IMR-90 (cell line): Measurements from ENCODE around the gene USP16.

Experiments used
- CHD1 ChIP-seq: IDR thresholded peaks from 2 replicates; pipeline ENCODE4 v1.6.1; 2012; ENCODE audit warnings: low read depth, low read length, improper control_type of control experiment
- MAFK ChIP-seq: IDR thresholded peaks from 2 replicates; pipeline ENCODE4 v1.6.1; 2012; ENCODE audit warnings: low read depth, low read length, improper control_type of control experiment
- MAZ ChIP-seq: IDR thresholded peaks from 2 replicates; pipeline ENCODE4 v1.6.1; 2012; ENCODE audit warnings: low read depth, mild to moderate bottlenecking, low read length, improper control_type of control experiment, moderate library complexity, borderline replicate concordance
- NFE2L2 ChIP-seq: fragments of 150-350 bp; IDR thresholded peaks from 2 replicates; pipeline ENCODE4 v1.6.1; 2016; ENCODE audit warnings: low read depth, mild to moderate bottlenecking, low read length
- POLR2A ChIP-seq: IDR thresholded peaks from 2 replicates; pipeline ENCODE4 v1.6.1; 2012; ENCODE audit warnings: mild to moderate bottlenecking, low read depth, low read length
- RAD21 ChIP-seq: IDR thresholded peaks from 2 replicates; pipeline ENCODE4 v1.6.1; 2012; ENCODE audit warnings: low read length, improper control_type of control experiment
- RCOR1 ChIP-seq: IDR thresholded peaks from 2 replicates; pipeline ENCODE4 v1.6.1; 2012; ENCODE audit warnings: mild to moderate bottlenecking, low read length, improper control_type of control experiment; ENCODE audit not compliant: insufficient replicate concordance
- SMC3 ChIP-seq: fragments of 150-350 bp; IDR thresholded peaks from 2 replicates; pipeline ENCODE4 v1.6.1; 2016; ENCODE audit warnings: low read depth, mild to moderate bottlenecking, antibody characterized with exemption, low read length, moderate library complexity
- TF ChIP-seq, protein P1 (sequence below): conservative IDR thresholded peaks from 2 replicates; pipeline ENCODE4 v1.5.1; 2012; ENCODE audit warnings: mild to moderate bottlenecking, low read depth, low read length, improper control_type of control experiment

DNA sequence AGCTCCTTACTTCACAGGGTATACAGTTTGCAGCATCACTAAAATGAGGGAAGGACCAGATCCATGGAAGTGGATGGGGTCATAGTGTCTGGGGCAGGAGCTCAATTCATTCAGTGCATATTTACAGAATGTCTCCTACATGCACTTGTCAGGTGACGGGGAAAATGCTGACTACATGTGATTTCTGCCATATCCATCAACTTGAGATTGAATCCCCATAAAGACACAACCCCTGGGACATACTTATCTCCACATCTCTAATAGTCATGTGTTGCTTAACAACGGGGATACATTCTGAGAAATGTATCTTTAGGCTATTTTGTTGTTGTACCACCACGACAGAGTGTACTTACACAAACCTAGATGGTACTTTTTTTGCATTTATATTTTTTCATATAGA, 17.3 kb upstream of the USP16 start:
- no peak for TF ChIP-seq POLR2A
- TF ChIP-seq, protein P1, sequence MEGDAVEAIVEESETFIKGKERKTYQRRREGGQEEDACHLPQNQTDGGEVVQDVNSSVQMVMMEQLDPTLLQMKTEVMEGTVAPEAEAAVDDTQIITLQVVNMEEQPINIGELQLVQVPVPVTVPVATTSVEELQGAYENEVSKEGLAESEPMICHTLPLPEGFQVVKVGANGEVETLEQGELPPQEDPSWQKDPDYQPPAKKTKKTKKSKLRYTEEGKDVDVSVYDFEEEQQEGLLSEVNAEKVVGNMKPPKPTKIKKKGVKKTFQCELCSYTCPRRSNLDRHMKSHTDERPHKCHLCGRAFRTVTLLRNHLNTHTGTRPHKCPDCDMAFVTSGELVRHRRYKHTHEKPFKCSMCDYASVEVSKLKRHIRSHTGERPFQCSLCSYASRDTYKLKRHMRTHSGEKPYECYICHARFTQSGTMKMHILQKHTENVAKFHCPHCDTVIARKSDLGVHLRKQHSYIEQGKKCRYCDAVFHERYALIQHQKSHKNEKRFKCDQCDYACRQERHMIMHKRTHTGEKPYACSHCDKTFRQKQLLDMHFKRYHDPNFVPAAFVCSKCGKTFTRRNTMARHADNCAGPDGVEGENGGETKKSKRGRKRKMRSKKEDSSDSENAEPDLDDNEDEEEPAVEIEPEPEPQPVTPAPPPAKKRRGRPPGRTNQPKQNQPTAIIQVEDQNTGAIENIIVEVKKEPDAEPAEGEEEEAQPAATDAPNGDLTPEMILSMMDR: no peak
- TF ChIP-seq RAD21: no peak
- no peak for TF ChIP-seq RCOR1
- no peak for TF ChIP-seq NFE2L2
- no peak for TF ChIP-seq MAZ
- TF ChIP-seq MAFK: peak; percentile 62
- no peak for TF ChIP-seq CHD1
- no peak for TF ChIP-seq SMC3
